NOMO-1 (cell line): ENCODE measurements around the gene POLR2F.

Experiments used
- DNase-seq, 2 experiments: peaks; one replicate each; lab custom pipeline; 2025; ENCODE audit not compliant: unreplicated experiment in 2 of 2; lab: John Stamatoyannopoulos, UW

The POLR2F gene

GRCh38 chr22:37996515-37997246 is 43.2 kb downstream of the POLR2F start:
- DNase-seq: no peak

- no peak for DNase-seq
Measured at GRCh38 chr22:37998543-37998942, 45.0 kb downstream of the POLR2F start.

- DNase-seq: no peak
Measured at GRCh38 chr22:37999236-37999635, 45.7 kb downstream of the POLR2F start.

- DNase-seq: peak in 1 of 2 experiments; percentile 9
Measured at GRCh38 chr22:37999640-38000272, 46.3 kb downstream of the POLR2F start.

- no peak for DNase-seq
Measured at GRCh38 chr22:38005943-38006342, 52.4 kb downstream of the POLR2F start.

GRCh38 chr22:38006906-38007305 is 53.4 kb downstream of the POLR2F start:
- DNase-seq: no peak

- DNase-seq: no peak
Measured at GRCh38 chr22:38007330-38007902, 53.9 kb downstream of the POLR2F start.

- no peak for DNase-seq
Measured at GRCh38 chr22:38009000-38009806, 55.7 kb downstream of the POLR2F start.

GRCh38 chr22:38012604-38013072 is 59.1 kb downstream of the POLR2F start:
- no peak for DNase-seq

- no peak for DNase-seq
Measured at GRCh38 chr22:38014083-38014482, 60.6 kb downstream of the POLR2F start.

GRCh38 chr22:38016182-38017151 is 63.0 kb downstream of the POLR2F start:
- no peak for DNase-seq

- DNase-seq: no peak
Measured at GRCh38 chr22:38017272-38017920, 63.9 kb downstream of the POLR2F start.

- DNase-seq: no peak
Measured at GRCh38 chr22:38017939-38018885, 64.7 kb downstream of the POLR2F start.
